K562 (cell line): ENCODE measurements around the gene LIMS1. TPM values are rescaled to one million over a fixed set of nuclear protein-coding genes. Genes with fewer than 3 reads are reported as not detected.

Experiments used
- ARHGAP35 ChIP-seq: fragments of 450-650 bp; IDR thresholded peaks from 2 replicates; pipeline ENCODE4 v1.6.1; 2018; ENCODE audit not compliant: partially characterized antibody
- ATF6 ChIP-seq: sonication (generic); formaldehyde crosslinking; IDR thresholded peaks from 2 replicates; pipeline ENCODE4 v1.4.0; 2020; ENCODE audit warnings: mild to moderate bottlenecking, missing genetic modification reagents
- CHD2 ChIP-seq: IDR thresholded peaks from 2 replicates; pipeline ENCODE4 v1.6.1; 2011; ENCODE audit warnings: low read depth, low read length
- FOXA3 ChIP-seq, 2 experiments: fragments of 450-650 bp in 1 of 2; sonication (generic) in 1 of 2; formaldehyde crosslinking; IDR thresholded peaks in 1 of 2; conservative IDR thresholded peaks in 1 of 2; 2 replicates each; pipeline versions ENCODE4 v1.4.0 to v1.8.0; 2020 to 2022; ENCODE audit warnings: mild to moderate bottlenecking in 2 of 2, missing genetic modification reagents in 1 of 2
- FUS ChIP-seq: fragments of 200-400 bp; formaldehyde crosslinking; optimal IDR thresholded peaks from 2 replicates; pipeline ENCODE3; 2017; ENCODE audit warnings: low read depth, low read length
- HDAC1 ChIP-seq, 2 experiments: fragments of 450-650 bp; IDR thresholded peaks; 2 replicates each; pipeline ENCODE4 v1.6.1; 2016 to 2017; ENCODE audit warnings: inconsistent platforms in 1 of 2, mild to moderate bottlenecking in 1 of 2, moderate library complexity in 1 of 2
- HDAC3 ChIP-seq: fragments of 450-650 bp; IDR thresholded peaks from 2 replicates; pipeline ENCODE4 v1.6.1; 2018; ENCODE audit warnings: borderline replicate concordance, mild to moderate bottlenecking, moderate library complexity; ENCODE audit not compliant: partially characterized antibody
- ID3 ChIP-seq, 2 experiments: fragments of 250-450 bp in 1 of 2; fragments of 450-650 bp in 1 of 2; sonication (Bioruptor Pico) in 1 of 2; IDR thresholded peaks; 2 replicates each; pipeline versions ENCODE4 v1.6.1 to v1.8.0; 2016 to 2021; ENCODE audit warnings: mild to moderate bottlenecking in 2 of 2, moderate library complexity in 2 of 2, missing compliant biosample characterization in 1 of 2, missing genetic modification characterization in 1 of 2
- MBD2 ChIP-seq: sonication (generic); IDR thresholded peaks from 2 replicates; pipeline ENCODE4 v1.6.1; 2016; ENCODE audit warnings: low read depth, borderline replicate concordance
- MCM7 ChIP-seq, 2 experiments: fragments of 450-650 bp; IDR thresholded peaks; 2 replicates each; pipeline ENCODE4 v1.6.1; 2016 to 2018
- NRF1 ChIP-seq, 2 experiments: fragments of 450-650 bp; IDR thresholded peaks in 1 of 2; conservative IDR thresholded peaks in 1 of 2; 2 replicates each; pipeline ENCODE4 v1.6.1; 2014; ENCODE audit warnings: mild to moderate bottlenecking in 2 of 2
- PATZ1 ChIP-seq: fragments of 250-450 bp; sonication (Bioruptor Pico); IDR thresholded peaks from 2 replicates; pipeline ENCODE4 v1.5.0; 2020; ENCODE audit warnings: mild to moderate bottlenecking, borderline replicate concordance
- POLR2AphosphoS2 ChIP-seq: IDR thresholded peaks from 2 replicates; pipeline ENCODE4 v1.6.1; 2012; ENCODE audit warnings: low read length, improper control_type of control experiment
- POLR2AphosphoS5 ChIP-seq: IDR thresholded peaks from 2 replicates; pipeline ENCODE4 v1.6.1; 2011; ENCODE audit warnings: mild to moderate bottlenecking, low read depth, low read length, moderate library complexity; ENCODE audit not compliant: control insufficient read depth, insufficient read depth
- SRSF7 ChIP-seq: fragments of 200-400 bp; formaldehyde crosslinking; optimal IDR thresholded peaks from 2 replicates; pipeline ENCODE3; 2017; ENCODE audit warnings: mild to moderate bottlenecking, low read depth, low read length
- TCF7 ChIP-seq: sonication (generic); IDR thresholded peaks from 2 replicates; pipeline ENCODE4 v1.6.1; 2016; ENCODE audit warnings: antibody characterized with exemption, borderline replicate concordance
- ZBTB17 ChIP-seq: fragments of 450-650 bp; formaldehyde crosslinking; IDR thresholded peaks from 2 replicates; pipeline ENCODE4 v1.4.0; 2020; ENCODE audit warnings: mild to moderate bottlenecking
- ZNF347 ChIP-seq: fragments of 450-650 bp; formaldehyde crosslinking; IDR thresholded peaks from 2 replicates; pipeline ENCODE4 v1.4.0; 2020; ENCODE audit warnings: low read depth, mild to moderate bottlenecking, moderate library complexity
- ZNF592 ChIP-seq: fragments of 450-650 bp; IDR thresholded peaks from 2 replicates; pipeline ENCODE4 v1.6.1; 2017; ENCODE audit warnings: antibody characterized with exemption, mild to moderate bottlenecking
- polyA plus RNA-seq, 8 experiments: library from polyadenylated mRNA; depleted of rRNA in 4 of 8; stranded (reverse) in 5 of 8; unstranded in 3 of 8; fragments of >200 nt; fragmentation: Nextera tagmentation in 2 of 8; fragmentation: Illumina TruSeq in 1 of 8; extraction: Ambion mirVana in 2 of 8; extraction: Trizol in 1 of 8; gene quantifications; 2 replicates each; pipeline versions ENCODE4 v1.2.1 to v1.2.3, GENCODE V29; 2011 to 2014; ENCODE audit warnings: inconsistent platforms in 1 of 8, missing spikeins in 1 of 8
- total RNA-seq, 7 experiments: library from RNA; depleted of rRNA in 6 of 7; stranded (reverse); fragments of >200 nt in 6 of 7; fragmentation: Illumina TruSeq in 2 of 7; extraction: Trizol in 2 of 7; gene quantifications; 2 replicates each; pipeline versions ENCODE4 v1.2.1 to v1.2.3, GENCODE V29; 2011 to 2021; ENCODE audit warnings: low replicate concordance in 1 of 7

LIMS1 gene
- total and polyA plus RNA-seq, 9 of the 15 experiments (the other 6 are each of a cell fraction or from before 2014, with no cell fraction given): 52.8 to 134 (median 81.0) TPM

GRCh38 chr2:108594132-108594981 is 60.1 kb downstream of the LIMS1 start (continued):
- TF ChIP-seq ZNF592 (no peak; the same call in 1 of the 2 replicates), ARHGAP35 (no peak), MCM7 (IDR thresholded peaks at IDR 0.05) (no peak), POLR2AphosphoS5 (no peak), MBD2 (no peak), ZNF347 (CRISPR knock-in tag) (no peak), FOXA3 (CRISPR knock-in tag; conservative IDR thresholded peaks at IDR 0.05 in 1 of 2, IDR thresholded peaks at IDR 0.05 in 1 of 2) (no peak), ID3 (CRISPR knock-in tag; IDR thresholded peaks at IDR 0.05) (no peak), ID3 (tag; IDR thresholded peaks at IDR 0.05) (no peak), PATZ1 (no peak), POLR2AphosphoS2 (no peak), NRF1 (conservative IDR thresholded peaks at IDR 0.05 in 1 of 2, IDR thresholded peaks at IDR 0.05 in 1 of 2) (no peak), HDAC3 (no peak), ZBTB17 (CRISPR knock-in tag) (no peak), ATF6 (CRISPR knock-in tag) (no peak), HDAC1 (IDR thresholded peaks at IDR 0.05) (no peak), FUS (no peak), SRSF7 (no peak), CHD2 (no peak), TCF7 (no peak)
